WTC11 (cell line): ENCODE measurements around the gene SLC2A9. TPM values are rescaled to one million over a fixed set of nuclear protein-coding genes. Genes with fewer than 3 reads are reported as not detected.

Source experiments
- ATAC-seq: fragments of 200-7000 bp; cut with Tn5 transposase; 2 replicates; pipeline ENCODE4 v1.10.0; 2021; ENCODE audit warnings: mild to moderate bottlenecking, moderate library complexity
- CTCF ChIA-PET: fragments of 300-600 bp; sonication (Branson Sonifier 250); formaldehyde crosslinking; loops from one replicate; lab custom pipeline; 2021; ENCODE audit warnings: antibody characterized with exemption; lab: Charles Lee
- POLR2A ChIA-PET: fragments of 350-600 bp; sonication (Branson Sonifier 250); formaldehyde crosslinking; loops from one replicate; lab custom pipeline; 2021; ENCODE audit warnings: antibody characterized with exemption; lab: Charles Lee
- DNase-seq: peaks from one replicate; pipeline ENCODE4 v3.0.0; 2021; ENCODE audit warnings: low spot score
- H3K27ac Mint-ChIP-seq: 2 replicates; pipeline ENCODE4 v1.8.0; 2021; ENCODE audit warnings: mixed read lengths
- H3K27me3 Mint-ChIP-seq: 2 replicates; pipeline ENCODE4 v1.8.0; 2021; ENCODE audit warnings: low read depth, mild to moderate bottlenecking, moderate library complexity, mixed read lengths
- H3K36me3 Mint-ChIP-seq: 2 replicates; pipeline ENCODE4 v1.8.0; 2021; ENCODE audit warnings: mixed read lengths
- H3K4me1 Mint-ChIP-seq: 2 replicates; pipeline ENCODE4 v1.8.0; 2022; ENCODE audit warnings: mixed read lengths
- H3K4me3 Mint-ChIP-seq: 2 replicates; pipeline ENCODE4 v1.8.0; 2021; ENCODE audit warnings: mild to moderate bottlenecking, moderate library complexity, mixed read lengths
- H3K9me3 Mint-ChIP-seq: 2 replicates; pipeline ENCODE4 v1.8.0; 2021; ENCODE audit warnings: mixed read lengths
- FOXP1 ChIP-seq: sonication (generic); formaldehyde crosslinking; IDR thresholded peaks from 2 replicates; pipeline ENCODE4 v1.8.0; 2022; ENCODE audit warnings: missing genetic modification reagents, mild to moderate bottlenecking, moderate library complexity, borderline replicate concordance
- GABPB1 ChIP-seq: sonication (generic); formaldehyde crosslinking; IDR thresholded peaks from 2 replicates; pipeline ENCODE4 v1.8.1; 2023; ENCODE audit warnings: mild to moderate bottlenecking, missing genetic modification reagents
- JAZF1 ChIP-seq: fragments of 250-450 bp; sonication (Bioruptor Pico); IDR thresholded peaks from 2 replicates; pipeline ENCODE4 v1.9.0; 2021; ENCODE audit warnings: moderate library complexity, mild to moderate bottlenecking, inconsistent platforms
- NFATC4 ChIP-seq: fragments of 250-450 bp; sonication (Bioruptor Pico); IDR thresholded peaks from 2 replicates; pipeline ENCODE4 v1.9.0; 2021; ENCODE audit warnings: mild to moderate bottlenecking
- NR1H2 ChIP-seq: sonication (generic); formaldehyde crosslinking; IDR thresholded peaks from 2 replicates; pipeline ENCODE4 v1.9.0; 2021; ENCODE audit warnings: mild to moderate bottlenecking, moderate library complexity, missing genetic modification reagents
- RELA ChIP-seq: sonication (generic); formaldehyde crosslinking; IDR thresholded peaks from 2 replicates; pipeline ENCODE4 v1.8.1; 2022; ENCODE audit warnings: missing genetic modification reagents, mild to moderate bottlenecking, borderline replicate concordance
- SMAD4 ChIP-seq: sonication (generic); formaldehyde crosslinking; IDR thresholded peaks from 2 replicates; pipeline ENCODE4 v1.8.0; 2022; ENCODE audit warnings: mild to moderate bottlenecking, missing genetic modification reagents
- ZBTB21 ChIP-seq: sonication (generic); formaldehyde crosslinking; IDR thresholded peaks from 2 replicates; pipeline ENCODE4 v1.8.1; 2023; ENCODE audit warnings: mild to moderate bottlenecking, missing genetic modification reagents, borderline replicate concordance
- ZNF232 ChIP-seq: sonication (generic); formaldehyde crosslinking; IDR thresholded peaks from 2 replicates; pipeline ENCODE4 v1.8.0; 2022; ENCODE audit warnings: mild to moderate bottlenecking, missing genetic modification reagents
- ZNF396 ChIP-seq: fragments of 250-450 bp; sonication (Bioruptor Pico); IDR thresholded peaks from 2 replicates; pipeline ENCODE4 v1.8.0; 2021; ENCODE audit warnings: mild to moderate bottlenecking, moderate library complexity, borderline replicate concordance
- total RNA-seq: library from RNA; stranded (reverse); gene quantifications from 3 replicates; pipeline ENCODE4 v1.2.3, GENCODE V29; 2021
- TF ChIP-seq, protein P1 (sequence below): sonication (generic); formaldehyde crosslinking; IDR thresholded peaks from 2 replicates; pipeline ENCODE4 v1.8.0; 2023; ENCODE audit warnings: mild to moderate bottlenecking, missing genetic modification reagents
- TF ChIP-seq, protein P2 (sequence below): fragments of 250-450 bp; sonication (Bioruptor Pico); IDR thresholded peaks from 2 replicates; pipeline ENCODE4 v1.9.0; 2021; ENCODE audit warnings: mild to moderate bottlenecking
- TF ChIP-seq, protein P3 (sequence below): fragments of 250-450 bp; sonication (Bioruptor Pico); IDR thresholded peaks from 2 replicates; pipeline ENCODE4 v1.9.0; 2021; ENCODE audit warnings: mild to moderate bottlenecking, borderline replicate concordance
- TF ChIP-seq, protein P4 (sequence below): sonication (generic); formaldehyde crosslinking; IDR thresholded peaks from 2 replicates; pipeline ENCODE4 v1.8.1; 2023; ENCODE audit warnings: mild to moderate bottlenecking, missing genetic modification reagents, borderline replicate concordance
- TF ChIP-seq, protein P5 (sequence below): sonication (generic); formaldehyde crosslinking; conservative IDR thresholded peaks from 2 replicates; pipeline ENCODE4 v1.8.1; 2023; ENCODE audit warnings: mild to moderate bottlenecking, low read depth, missing genetic modification reagents, moderate library complexity

The SLC2A9 gene
- total RNA-seq, 1 experiment from 2014 or later: not detected

DNA sequence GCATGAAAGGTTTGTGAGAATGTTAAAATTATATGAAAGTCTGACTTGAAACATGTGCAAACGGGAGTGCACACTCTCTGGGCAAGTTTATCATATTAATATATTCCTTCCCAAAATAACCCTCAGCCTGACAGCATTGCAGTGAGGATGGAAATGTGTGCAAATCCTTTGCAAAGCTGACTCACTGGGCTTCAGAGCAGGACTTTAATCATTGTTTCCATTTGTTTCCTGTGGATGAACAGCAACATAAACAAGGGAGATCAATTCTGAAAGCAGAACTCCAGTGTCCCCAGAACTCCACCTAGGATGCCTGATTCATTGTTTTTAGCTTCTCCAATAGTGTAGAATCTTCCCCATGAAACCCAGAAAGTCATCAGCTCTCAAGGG, 32.9 kb downstream of the SLC2A9 start:
- Mint-ChIP-seq H3K36me3 (no peaks in the 10 kb centered on the region), H3K4me1 (no peaks in the 10 kb centered on the region), H3K9me3 (peaks cover 19% of the 10 kb centered on the region), H3K4me3 (no peak overlapping the region), H3K27ac (no peak overlapping the region), H3K27me3 (peaks cover 4% of the 10 kb centered on the region)
- DNase-seq (no peak), ATAC-seq (no peak)
- CTCF ChIA-PET: interaction anchor here (0.9 kb wide), 1 partner anchor 24 kb away, joined by 3 read pairs; no protein-coding TSS in a partner anchor
- TF ChIP-seq ZNF232 (CRISPR knock-in tag) (no peak), NFATC4 (CRISPR knock-in tag) (no peak), GABPB1 (no peak), RELA (CRISPR knock-in tag) (no peak), NR1H2 (no peak)
- TF ChIP-seq, protein P1, sequence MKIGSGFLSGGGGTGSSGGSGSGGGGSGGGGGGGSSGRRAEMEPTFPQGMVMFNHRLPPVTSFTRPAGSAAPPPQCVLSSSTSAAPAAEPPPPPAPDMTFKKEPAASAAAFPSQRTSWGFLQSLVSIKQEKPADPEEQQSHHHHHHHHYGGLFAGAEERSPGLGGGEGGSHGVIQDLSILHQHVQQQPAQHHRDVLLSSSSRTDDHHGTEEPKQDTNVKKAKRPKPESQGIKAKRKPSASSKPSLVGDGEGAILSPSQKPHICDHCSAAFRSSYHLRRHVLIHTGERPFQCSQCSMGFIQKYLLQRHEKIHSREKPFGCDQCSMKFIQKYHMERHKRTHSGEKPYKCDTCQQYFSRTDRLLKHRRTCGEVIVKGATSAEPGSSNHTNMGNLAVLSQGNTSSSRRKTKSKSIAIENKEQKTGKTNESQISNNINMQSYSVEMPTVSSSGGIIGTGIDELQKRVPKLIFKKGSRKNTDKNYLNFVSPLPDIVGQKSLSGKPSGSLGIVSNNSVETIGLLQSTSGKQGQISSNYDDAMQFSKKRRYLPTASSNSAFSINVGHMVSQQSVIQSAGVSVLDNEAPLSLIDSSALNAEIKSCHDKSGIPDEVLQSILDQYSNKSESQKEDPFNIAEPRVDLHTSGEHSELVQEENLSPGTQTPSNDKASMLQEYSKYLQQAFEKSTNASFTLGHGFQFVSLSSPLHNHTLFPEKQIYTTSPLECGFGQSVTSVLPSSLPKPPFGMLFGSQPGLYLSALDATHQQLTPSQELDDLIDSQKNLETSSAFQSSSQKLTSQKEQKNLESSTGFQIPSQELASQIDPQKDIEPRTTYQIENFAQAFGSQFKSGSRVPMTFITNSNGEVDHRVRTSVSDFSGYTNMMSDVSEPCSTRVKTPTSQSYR (CRISPR knock-in tag): no peak
- TF ChIP-seq, protein P2, sequence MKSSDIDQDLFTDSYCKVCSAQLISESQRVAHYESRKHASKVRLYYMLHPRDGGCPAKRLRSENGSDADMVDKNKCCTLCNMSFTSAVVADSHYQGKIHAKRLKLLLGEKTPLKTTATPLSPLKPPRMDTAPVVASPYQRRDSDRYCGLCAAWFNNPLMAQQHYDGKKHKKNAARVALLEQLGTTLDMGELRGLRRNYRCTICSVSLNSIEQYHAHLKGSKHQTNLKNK (CRISPR knock-in tag): no peak
- TF ChIP-seq, protein P3, sequence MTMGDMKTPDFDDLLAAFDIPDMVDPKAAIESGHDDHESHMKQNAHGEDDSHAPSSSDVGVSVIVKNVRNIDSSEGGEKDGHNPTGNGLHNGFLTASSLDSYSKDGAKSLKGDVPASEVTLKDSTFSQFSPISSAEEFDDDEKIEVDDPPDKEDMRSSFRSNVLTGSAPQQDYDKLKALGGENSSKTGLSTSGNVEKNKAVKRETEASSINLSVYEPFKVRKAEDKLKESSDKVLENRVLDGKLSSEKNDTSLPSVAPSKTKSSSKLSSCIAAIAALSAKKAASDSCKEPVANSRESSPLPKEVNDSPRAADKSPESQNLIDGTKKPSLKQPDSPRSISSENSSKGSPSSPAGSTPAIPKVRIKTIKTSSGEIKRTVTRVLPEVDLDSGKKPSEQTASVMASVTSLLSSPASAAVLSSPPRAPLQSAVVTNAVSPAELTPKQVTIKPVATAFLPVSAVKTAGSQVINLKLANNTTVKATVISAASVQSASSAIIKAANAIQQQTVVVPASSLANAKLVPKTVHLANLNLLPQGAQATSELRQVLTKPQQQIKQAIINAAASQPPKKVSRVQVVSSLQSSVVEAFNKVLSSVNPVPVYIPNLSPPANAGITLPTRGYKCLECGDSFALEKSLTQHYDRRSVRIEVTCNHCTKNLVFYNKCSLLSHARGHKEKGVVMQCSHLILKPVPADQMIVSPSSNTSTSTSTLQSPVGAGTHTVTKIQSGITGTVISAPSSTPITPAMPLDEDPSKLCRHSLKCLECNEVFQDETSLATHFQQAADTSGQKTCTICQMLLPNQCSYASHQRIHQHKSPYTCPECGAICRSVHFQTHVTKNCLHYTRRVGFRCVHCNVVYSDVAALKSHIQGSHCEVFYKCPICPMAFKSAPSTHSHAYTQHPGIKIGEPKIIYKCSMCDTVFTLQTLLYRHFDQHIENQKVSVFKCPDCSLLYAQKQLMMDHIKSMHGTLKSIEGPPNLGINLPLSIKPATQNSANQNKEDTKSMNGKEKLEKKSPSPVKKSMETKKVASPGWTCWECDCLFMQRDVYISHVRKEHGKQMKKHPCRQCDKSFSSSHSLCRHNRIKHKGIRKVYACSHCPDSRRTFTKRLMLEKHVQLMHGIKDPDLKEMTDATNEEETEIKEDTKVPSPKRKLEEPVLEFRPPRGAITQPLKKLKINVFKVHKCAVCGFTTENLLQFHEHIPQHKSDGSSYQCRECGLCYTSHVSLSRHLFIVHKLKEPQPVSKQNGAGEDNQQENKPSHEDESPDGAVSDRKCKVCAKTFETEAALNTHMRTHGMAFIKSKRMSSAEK (CRISPR knock-in tag): no peak
- TF ChIP-seq, protein P4, sequence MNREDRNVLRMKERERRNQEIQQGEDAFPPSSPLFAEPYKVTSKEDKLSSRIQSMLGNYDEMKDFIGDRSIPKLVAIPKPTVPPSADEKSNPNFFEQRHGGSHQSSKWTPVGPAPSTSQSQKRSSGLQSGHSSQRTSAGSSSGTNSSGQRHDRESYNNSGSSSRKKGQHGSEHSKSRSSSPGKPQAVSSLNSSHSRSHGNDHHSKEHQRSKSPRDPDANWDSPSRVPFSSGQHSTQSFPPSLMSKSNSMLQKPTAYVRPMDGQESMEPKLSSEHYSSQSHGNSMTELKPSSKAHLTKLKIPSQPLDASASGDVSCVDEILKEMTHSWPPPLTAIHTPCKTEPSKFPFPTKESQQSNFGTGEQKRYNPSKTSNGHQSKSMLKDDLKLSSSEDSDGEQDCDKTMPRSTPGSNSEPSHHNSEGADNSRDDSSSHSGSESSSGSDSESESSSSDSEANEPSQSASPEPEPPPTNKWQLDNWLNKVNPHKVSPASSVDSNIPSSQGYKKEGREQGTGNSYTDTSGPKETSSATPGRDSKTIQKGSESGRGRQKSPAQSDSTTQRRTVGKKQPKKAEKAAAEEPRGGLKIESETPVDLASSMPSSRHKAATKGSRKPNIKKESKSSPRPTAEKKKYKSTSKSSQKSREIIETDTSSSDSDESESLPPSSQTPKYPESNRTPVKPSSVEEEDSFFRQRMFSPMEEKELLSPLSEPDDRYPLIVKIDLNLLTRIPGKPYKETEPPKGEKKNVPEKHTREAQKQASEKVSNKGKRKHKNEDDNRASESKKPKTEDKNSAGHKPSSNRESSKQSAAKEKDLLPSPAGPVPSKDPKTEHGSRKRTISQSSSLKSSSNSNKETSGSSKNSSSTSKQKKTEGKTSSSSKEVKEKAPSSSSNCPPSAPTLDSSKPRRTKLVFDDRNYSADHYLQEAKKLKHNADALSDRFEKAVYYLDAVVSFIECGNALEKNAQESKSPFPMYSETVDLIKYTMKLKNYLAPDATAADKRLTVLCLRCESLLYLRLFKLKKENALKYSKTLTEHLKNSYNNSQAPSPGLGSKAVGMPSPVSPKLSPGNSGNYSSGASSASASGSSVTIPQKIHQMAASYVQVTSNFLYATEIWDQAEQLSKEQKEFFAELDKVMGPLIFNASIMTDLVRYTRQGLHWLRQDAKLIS: no peak
- TF ChIP-seq, all 79 proteins: peak for 0
- POLR2A ChIA-PET: interaction anchor here (0.6 kb wide), 1 partner anchor 521 kb away, joined by 3 read pairs; no protein-coding TSS in a partner anchor

DNA sequence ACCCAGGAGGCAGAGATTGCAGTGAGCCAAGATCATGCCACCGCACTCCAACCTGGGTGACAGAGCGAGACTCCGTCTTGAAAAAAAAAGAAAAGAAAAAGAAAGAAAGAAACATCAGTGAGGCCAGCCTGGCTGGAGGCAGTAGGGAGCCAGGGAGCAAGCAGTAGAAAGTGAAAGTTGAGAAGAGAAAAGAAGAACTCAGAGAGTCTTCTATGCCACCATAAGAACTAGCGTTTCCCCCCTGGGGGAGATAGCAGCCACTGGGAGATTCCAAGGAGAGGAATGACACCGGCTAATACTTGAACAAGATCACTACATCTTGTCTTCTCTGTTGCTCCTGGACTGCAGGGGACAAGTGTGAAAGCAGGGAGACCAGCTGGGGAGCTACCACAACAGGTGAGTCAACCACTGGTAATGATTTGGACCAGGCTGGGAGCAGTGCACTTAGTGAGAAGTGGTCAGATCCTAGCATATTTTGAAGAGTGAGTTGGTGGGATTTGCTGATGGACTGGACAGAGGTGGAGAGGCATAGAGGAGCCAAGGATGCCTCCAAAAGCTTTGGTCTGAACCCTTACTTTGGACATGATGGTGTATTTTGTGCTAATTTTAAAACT, 33.4 kb downstream of the SLC2A9 start:
- Mint-ChIP-seq H3K27me3 (peaks cover 4% of the 10 kb centered on the region), H3K9me3 (peaks cover 14% of the 10 kb centered on the region), H3K27ac (no peak overlapping the region), H3K4me1 (no peaks in the 10 kb centered on the region), H3K4me3 (no peak overlapping the region), H3K36me3 (no peaks in the 10 kb centered on the region)
- ATAC-seq (no peak), DNase-seq (no peak)
- CTCF ChIA-PET: interaction anchor here (0.9 kb wide), 1 partner anchor 23 kb away, joined by 3 read pairs; no protein-coding TSS in a partner anchor
- POLR2A ChIA-PET: interaction anchor here (0.6 kb wide), 1 partner anchor 521 kb away, joined by 3 read pairs; no protein-coding TSS in a partner anchor
- no peak for TF ChIP-seq SMAD4 (CRISPR knock-in tag)
- TF ChIP-seq, protein P5, sequence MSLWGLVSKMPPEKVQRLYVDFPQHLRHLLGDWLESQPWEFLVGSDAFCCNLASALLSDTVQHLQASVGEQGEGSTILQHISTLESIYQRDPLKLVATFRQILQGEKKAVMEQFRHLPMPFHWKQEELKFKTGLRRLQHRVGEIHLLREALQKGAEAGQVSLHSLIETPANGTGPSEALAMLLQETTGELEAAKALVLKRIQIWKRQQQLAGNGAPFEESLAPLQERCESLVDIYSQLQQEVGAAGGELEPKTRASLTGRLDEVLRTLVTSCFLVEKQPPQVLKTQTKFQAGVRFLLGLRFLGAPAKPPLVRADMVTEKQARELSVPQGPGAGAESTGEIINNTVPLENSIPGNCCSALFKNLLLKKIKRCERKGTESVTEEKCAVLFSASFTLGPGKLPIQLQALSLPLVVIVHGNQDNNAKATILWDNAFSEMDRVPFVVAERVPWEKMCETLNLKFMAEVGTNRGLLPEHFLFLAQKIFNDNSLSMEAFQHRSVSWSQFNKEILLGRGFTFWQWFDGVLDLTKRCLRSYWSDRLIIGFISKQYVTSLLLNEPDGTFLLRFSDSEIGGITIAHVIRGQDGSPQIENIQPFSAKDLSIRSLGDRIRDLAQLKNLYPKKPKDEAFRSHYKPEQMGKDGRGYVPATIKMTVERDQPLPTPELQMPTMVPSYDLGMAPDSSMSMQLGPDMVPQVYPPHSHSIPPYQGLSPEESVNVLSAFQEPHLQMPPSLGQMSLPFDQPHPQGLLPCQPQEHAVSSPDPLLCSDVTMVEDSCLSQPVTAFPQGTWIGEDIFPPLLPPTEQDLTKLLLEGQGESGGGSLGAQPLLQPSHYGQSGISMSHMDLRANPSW (CRISPR knock-in tag): no peak
- TF ChIP-seq FOXP1 (CRISPR knock-in tag): no peak
- TF ChIP-seq RELA (CRISPR knock-in tag): no peak
- TF ChIP-seq ZBTB21 (CRISPR knock-in tag): no peak
- no peak for TF ChIP-seq ZNF396 (CRISPR knock-in tag)
- TF ChIP-seq, protein P1 (CRISPR knock-in tag): no peak
- TF ChIP-seq JAZF1 (CRISPR knock-in tag): no peak
